ENCODE measurements around the gene MUC22. TPM values are rescaled to one million over a fixed set of nuclear protein-coding genes. Genes with fewer than 3 reads are reported as not detected.
A peak's percentile ranks its signal among the peaks of the same experiment; 100 is the strongest.
"Not testable (repeated sequence)": the region's sequence is repeated elsewhere in the genome, so short reads cannot be mapped to it uniquely, and the experiment has no call there.

The MUC22 gene
- total RNA-seq, result not detected

GRCh38 chr6:31010393-31011060 is at the start of gene MUC22:
MUC22 (plus strand) TSS chr6:31010474; CDS start chr6:31010707, 233 bp downstream.
- no peak for DNase-seq (ENCODE audit: low spot score)

- DNase-seq (ENCODE audit: low spot score), result no peak
Observed at GRCh38 chr6:30960907-30961673, 49.2 kb upstream of the MUC22 start.

DNA sequence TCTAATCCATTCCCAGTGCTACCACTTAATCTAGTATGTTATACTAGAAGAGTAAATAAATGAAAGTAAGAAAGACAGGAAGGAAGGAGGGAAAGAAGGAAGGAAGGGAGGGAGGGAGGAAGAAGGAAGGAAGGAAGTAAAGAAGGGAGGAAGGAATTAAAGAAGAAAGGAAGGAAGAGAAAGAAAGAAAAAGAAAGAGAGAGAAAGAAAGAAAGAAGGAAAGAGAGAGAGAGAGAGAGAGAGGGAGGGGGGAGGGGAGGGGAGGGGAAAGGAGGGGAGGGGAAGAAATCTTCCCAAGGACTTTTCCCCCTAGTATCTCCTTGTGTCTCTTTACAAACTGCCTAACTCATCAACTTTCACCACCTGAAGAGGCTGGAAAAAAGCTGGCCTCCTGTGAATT is 47.6 kb upstream of the MUC22 start:
- no peak for DNase-seq (ENCODE audit: low spot score)

GRCh38 chr6:30963641-30964040 is 46.6 kb upstream of the MUC22 start:
- DNase-seq (ENCODE audit: low spot score), result peak; percentile 52

GRCh38 chr6:30964075-30964474 is 46.2 kb upstream of the MUC22 start:
- no peak for DNase-seq (ENCODE audit: low spot score)

DNA sequence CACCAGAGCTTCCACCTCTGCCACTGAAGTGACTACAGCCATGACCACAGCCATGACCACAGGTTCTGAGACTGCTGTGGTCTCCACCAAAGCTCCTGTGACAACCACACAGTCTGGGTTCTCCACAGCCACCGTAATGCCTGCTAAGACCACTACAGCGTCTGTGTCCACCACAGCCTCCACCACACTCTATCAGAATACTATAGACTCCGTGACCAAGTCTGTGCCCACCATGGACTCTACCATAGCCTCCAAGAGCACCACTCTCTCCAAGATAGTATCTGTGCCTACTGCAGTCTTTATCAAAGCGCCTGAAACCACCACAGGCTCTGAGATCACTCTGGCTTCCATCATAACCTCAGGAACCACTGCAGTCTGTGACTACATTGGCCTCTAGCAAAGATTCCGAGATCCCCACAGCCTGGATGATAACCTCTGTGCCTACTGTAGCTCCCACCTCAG is 45.1 kb upstream of the MUC22 start:
- DNase-seq (ENCODE audit: low spot score), result no peak

GRCh38 chr6:30966154-30966553 is 44.1 kb upstream of the MUC22 start:
- DNase-seq (ENCODE audit: low spot score), result no peak

DNA sequence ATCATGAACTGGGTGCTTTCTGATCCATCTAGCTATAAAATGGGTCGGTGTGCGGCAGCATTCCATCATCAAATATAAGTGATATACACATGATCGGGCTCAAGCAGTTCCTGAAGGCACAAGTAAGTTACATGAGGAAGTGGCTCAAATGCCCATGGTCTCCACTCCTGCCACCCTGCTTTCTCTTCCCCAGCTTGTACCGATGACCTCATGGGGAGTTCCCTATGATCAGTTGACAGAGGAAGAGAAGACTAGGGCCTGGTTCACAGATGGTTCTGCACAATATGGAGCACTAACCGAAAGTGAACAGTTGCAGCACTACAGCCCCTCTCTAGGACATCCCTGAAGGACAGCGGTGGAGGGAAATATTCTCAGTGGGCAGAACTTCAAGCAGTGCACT is 41.1 kb upstream of the MUC22 start:
- not testable (repeated sequence) for DNase-seq (ENCODE audit: low spot score)

DNA sequence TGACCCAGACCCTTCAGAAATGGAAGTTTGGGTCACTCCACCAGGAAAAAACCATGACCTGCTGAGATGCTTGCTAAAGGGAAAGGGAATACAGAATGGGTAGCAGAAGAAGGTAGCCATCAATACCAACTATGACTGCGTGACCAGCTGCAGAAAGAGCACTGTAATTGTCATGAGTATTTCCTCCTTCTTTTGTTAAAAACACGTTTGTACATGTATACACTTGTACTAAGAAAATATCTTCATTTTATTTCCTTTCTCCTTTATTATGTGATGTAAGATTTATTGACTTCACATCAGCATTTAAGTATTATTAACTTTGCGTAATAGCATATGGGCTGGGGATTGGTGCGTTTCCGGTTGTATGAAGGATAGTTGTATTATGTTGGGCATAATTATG is 39.3 kb upstream of the MUC22 start:
- no peak for DNase-seq (ENCODE audit: low spot score)

- no peak for DNase-seq (ENCODE audit: low spot score)
Observed at GRCh38 chr6:30972816-30973215, 37.5 kb upstream of the MUC22 start.

GRCh38 chr6:30974490-30975252 is 35.6 kb upstream of the MUC22 start:
- DNase-seq (ENCODE audit: low spot score), result no peak

- DNase-seq (ENCODE audit: low spot score), result no peak
Observed at GRCh38 chr6:30979141-30979540, 31.1 kb upstream of the MUC22 start.

- no peak for DNase-seq (ENCODE audit: low spot score)
Observed at GRCh38 chr6:30979690-30980089, 30.6 kb upstream of the MUC22 start.

GRCh38 chr6:30981942-30982772 is 28.1 kb upstream of the MUC22 start:
- DNase-seq (ENCODE audit: low spot score), result peak; percentile 26

GRCh38 chr6:30983439-30983838 is 26.8 kb upstream of the MUC22 start, which contains the start of gene MUC21:
MUC21 (plus strand) TSS chr6:30983718; CDS start chr6:30983959, 241 bp downstream.
- DNase-seq (ENCODE audit: low spot score), result no peak

DNA sequence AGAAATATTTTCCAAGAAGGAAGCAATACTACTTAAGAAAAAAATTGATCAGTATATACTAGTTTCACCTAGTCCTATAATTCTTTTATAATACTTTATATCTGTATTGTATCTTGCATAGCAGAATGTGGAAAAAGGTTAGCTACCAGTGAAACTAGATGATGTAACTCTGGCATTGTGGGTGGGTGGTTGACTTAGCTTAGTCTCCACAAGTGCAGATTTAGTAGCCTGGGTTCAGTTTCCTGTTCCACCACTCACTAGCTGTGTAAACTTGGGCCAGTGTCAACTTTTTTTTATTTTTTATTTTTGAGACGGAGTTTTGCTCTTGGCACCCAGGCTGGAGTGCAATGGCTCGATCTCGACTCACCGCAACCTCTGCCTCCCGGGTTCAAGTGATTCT is 24.8 kb upstream of the MUC22 start:
- no peak for DNase-seq (ENCODE audit: low spot score)

GRCh38 chr6:30987304-30987703 is 23.0 kb upstream of the MUC22 start:
- no peak for DNase-seq (ENCODE audit: low spot score)

DNA sequence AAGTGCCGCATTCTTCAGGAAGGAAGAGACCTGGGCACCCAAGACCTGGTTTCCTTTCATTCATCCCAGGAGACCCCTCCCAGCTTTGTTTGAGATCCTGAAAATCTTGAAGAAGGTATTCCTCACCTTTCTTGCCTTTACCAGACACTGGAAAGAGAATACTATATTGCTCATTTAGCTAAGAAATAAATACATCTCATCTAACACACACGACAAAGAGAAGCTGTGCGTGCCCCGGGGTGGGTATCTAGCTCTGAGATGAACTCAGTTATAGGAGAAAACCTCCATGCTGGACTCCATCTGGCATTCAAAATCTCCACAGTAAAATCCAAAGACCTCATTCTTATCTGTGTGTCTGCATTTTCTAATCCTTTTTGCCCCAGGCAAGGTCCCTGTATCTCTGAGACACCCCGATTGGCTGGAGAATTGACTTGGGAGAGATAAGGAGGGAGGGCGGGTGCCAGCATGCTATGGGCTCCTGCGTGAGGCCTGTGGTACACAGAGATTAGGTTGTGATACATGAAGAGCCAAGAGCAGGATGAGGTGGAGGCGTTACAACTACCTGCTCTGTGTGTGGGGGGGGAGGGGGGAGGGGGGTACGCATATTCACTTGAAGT is 22.0 kb upstream of the MUC22 start:
- DNase-seq (ENCODE audit: low spot score), result no peak

GRCh38 chr6:30990422-30991086 is 19.7 kb upstream of the MUC22 start:
- DNase-seq (ENCODE audit: low spot score), result no peak

- DNase-seq (ENCODE audit: low spot score), result no peak
Observed at GRCh38 chr6:30991891-30992290, 18.4 kb upstream of the MUC22 start.

- no peak for DNase-seq (ENCODE audit: low spot score)
Observed at GRCh38 chr6:30997301-30997700, 13.0 kb upstream of the MUC22 start.

Measured in mucosa of gallbladder (tissue), 1 donor.